AG04449 (cell line): ENCODE data around the gene CFTR.

ENCODE experiments used
- CTCF ChIA-PET: fragments of 350-600 bp; formaldehyde crosslinking; extraction: SDS; loops from one replicate; lab custom pipeline; 2021; ENCODE audit warnings: antibody characterized with exemption; lab: Yijun Ruan, JAX
- POLR2A ChIA-PET: fragments of 400-600, 350-600 bp; formaldehyde crosslinking; extraction: SDS; loops from one replicate; lab custom pipeline; 2020; ENCODE audit warnings: antibody characterized with exemption, inconsistent platforms; lab: Yijun Ruan, JAX
- DNase-seq: peaks from one replicate; pipeline ENCODE4 v3.0.0-alpha.2; 2010; ENCODE audit warnings: low read depth, low spot score
- H3K4me3 ChIP-seq: 2 replicates; pipeline ENCODE4 v1.5.1; 2011; ENCODE audit warnings: low read depth, mild to moderate bottlenecking, control low read depth, low read length
- TF ChIP-seq, protein P1 (sequence below): IDR thresholded peaks from one replicate; pipeline ENCODE4 v1.5.1; 2011; ENCODE audit warnings: mild to moderate bottlenecking, moderate library complexity, low read length, control low read depth, inconsistent platforms; ENCODE audit not compliant: insufficient read depth; ENCODE audit errors: missing control alignments

CFTR gene

DNA sequence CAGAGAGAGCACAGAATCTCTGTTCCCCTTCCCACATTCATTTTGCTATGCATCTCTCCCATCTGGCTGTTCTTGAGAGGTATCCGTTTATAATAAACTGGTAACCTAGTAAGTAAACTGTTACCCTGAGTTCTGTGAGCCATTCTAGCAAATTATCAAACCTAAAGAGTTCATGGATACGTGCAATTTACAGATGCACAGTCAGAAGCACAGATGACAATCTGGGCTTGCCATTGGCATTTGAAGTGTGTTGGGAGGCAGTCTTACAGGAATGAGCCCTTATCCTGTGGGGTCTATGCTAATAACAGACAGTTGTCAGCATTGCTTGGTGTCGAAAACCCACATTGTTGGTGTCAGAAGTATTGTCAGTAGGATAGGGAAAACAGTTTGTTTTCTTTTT, 151.8 kb downstream of the CFTR start:
- no peak overlapping the region for H3K4me3 ChIP-seq
- DNase-seq = no peak
- POLR2A ChIA-PET = no interaction called here
- TF ChIP-seq, protein P1, sequence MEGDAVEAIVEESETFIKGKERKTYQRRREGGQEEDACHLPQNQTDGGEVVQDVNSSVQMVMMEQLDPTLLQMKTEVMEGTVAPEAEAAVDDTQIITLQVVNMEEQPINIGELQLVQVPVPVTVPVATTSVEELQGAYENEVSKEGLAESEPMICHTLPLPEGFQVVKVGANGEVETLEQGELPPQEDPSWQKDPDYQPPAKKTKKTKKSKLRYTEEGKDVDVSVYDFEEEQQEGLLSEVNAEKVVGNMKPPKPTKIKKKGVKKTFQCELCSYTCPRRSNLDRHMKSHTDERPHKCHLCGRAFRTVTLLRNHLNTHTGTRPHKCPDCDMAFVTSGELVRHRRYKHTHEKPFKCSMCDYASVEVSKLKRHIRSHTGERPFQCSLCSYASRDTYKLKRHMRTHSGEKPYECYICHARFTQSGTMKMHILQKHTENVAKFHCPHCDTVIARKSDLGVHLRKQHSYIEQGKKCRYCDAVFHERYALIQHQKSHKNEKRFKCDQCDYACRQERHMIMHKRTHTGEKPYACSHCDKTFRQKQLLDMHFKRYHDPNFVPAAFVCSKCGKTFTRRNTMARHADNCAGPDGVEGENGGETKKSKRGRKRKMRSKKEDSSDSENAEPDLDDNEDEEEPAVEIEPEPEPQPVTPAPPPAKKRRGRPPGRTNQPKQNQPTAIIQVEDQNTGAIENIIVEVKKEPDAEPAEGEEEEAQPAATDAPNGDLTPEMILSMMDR = no peak
- CTCF ChIA-PET = no interaction called here

DNA sequence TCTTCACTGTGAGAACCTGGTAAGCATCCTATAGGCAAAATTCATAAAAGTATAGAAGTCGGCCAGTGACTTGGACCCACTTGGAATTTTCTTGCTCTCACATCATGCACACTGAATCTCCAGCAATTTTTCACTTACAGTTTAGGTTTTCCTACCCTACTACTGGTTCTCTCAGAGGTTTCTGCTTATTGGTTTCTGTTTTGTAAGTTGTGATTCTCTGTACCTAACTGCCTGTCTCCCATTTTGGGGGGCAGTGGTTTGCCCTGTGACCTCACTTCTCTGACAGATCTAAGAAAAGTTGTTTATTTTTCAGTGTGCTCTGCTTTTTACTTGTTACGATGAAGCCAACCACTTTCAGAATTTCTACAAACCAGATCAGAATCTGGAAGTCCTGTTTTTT, 158.1 kb downstream of the CFTR start:
- ChIA-PET CTCF (no interaction called here), POLR2A (no interaction called here)
- no peak for DNase-seq
- H3K4me3 ChIP-seq = no peak overlapping the region
- TF ChIP-seq, protein P1 = no peak

DNA sequence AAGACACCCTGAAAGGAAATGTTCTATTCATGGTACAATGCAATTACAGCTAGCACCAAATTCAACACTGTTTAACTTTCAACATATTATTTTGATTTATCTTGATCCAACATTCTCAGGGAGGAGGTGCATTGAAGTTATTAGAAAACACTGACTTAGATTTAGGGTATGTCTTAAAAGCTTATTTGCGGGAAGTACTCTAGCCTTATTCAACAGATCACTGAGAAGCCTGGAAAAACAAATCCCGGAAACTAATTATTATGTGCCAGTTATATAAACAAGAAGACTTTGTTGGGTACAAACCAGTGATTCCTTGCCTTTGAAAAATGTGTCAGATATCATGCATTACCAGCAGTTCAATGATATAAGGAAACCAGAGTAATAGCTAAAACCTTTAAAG, 160.1 kb downstream of the CFTR start:
- no peak overlapping the region for H3K4me3 ChIP-seq
- POLR2A ChIA-PET = no interaction called here
- CTCF ChIA-PET = no interaction called here
- TF ChIP-seq, protein P1 = no peak
- DNase-seq = no peak

DNA sequence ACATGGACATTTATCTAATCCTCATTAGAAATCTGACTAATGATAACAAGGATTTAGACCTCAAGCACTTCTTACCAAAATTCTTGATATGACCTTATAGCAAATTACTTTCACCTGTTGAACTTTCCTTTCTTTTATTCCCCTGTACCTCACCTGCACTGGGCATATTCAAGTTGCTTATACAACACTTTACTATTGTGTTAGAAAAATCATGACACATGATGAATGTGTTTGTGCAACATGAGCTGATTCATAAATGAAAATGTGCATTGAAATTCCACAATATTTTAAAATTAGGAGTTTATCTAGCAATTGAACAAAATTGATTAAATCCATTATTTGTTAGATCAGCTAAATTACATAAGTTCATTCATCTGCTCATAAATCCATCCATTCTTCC, 160.6 kb downstream of the CFTR start:
- TF ChIP-seq, protein P1 = no peak
- ChIA-PET CTCF (no interaction called here), POLR2A (no interaction called here)

DNA sequence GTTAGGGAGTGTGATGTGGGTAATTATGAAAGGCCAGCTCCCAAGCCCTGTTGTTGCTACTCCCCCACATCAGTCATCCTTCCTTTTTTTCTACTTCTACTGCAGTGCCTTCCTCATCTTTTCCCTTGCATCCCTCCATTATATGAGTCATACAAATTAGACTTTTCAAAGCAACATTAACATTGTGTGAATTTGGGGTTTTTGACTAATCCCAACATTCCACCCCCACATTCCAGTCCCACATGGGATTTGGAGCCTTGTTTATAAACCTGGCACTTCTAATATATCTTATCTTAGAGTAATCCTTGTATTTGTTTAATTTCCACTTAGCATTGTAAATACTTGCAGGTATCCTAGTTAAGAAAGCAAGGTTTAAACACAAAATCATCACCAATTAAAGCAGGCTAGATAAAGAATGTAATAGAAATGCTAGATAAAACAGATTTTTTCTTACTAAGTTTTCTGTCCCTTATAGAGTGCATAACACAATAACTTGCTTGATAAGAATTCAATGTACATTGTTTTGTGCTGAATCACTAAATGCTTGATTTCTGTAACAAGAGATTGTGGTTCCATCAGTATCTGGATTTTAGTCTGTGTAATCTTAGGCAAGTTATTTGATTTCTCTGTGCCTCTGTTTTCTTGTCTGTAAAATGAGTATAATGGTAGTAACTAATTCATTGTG, 165.8 kb downstream of the CFTR start:
- CTCF ChIA-PET = no interaction called here
- no peak overlapping the region for H3K4me3 ChIP-seq
- POLR2A ChIA-PET = no interaction called here
- TF ChIP-seq, protein P1 = no peak
- peak; percentile 23 for DNase-seq

More for the DNA sequence above, 160.6 kb downstream of the CFTR start:
- no peak overlapping the region for H3K4me3 ChIP-seq
- no peak for DNase-seq

DNA sequence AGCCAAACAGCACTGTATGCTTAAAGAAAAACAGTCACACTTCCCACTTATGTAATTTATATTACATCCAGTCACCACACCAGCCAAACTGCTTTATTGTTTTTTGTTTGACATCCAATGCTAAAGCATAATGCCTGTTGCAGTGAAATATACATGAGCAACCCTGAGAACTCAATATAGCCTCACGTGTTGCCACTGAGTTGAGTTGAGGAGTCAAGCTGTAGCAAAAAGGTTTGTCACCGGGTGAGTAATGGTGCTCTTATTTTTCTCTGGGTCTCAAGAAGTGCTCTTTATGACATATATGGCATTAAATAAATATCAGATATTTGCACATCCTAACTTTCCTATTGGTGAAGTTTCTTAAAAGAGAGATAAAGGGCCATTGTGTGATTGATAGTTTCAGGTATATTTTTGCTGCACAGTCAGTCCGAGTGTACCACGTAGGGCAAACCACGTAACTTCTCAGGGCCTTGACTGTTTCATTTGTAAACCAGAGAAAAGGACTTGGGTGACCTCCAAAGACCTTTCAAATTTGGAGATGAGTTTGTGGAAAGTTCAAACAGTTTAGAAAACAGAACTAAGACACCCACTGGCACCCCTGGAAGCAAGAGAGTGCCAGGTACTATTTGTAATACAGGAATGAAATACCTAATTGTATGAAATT, 168.5 kb downstream of the CFTR start:
- H3K4me3 ChIP-seq = no peak overlapping the region
- TF ChIP-seq, protein P1 = no peak
- ChIA-PET CTCF (no interaction called here), POLR2A (no interaction called here)
- DNase-seq = no peak
